Measurements from ENCODE around the gene GYS2. TPM values are rescaled to one million over a fixed set of nuclear protein-coding genes. Genes with fewer than 3 reads are reported as not detected.

GYS2 gene
- polyA plus RNA-seq, 1 experiment = not detected

- no peak overlapping the region for H3K27ac ChIP-seq (ENCODE audit: low read depth, low read length)
- CTCF ChIA-PET = interaction anchor here (2.1 kb wide), 1 partner anchor 73 kb away, joined by 12 read pairs; no protein-coding TSS in a partner anchor
- POLR2A ChIA-PET = no interaction called here
- no peak overlapping the region for H3K4me3 ChIP-seq (ENCODE audit: low read depth, low read length)
- H3K27me3 ChIP-seq (ENCODE audit: control insufficient read depth, insufficient read depth, low read length) = no peaks in the 10 kb centered on the region
- no peaks in the 10 kb centered on the region for H3K9me3 ChIP-seq (ENCODE audit: control insufficient read depth, insufficient read depth, low read length)
- no peak for DNase-seq (ENCODE audit: low read depth, low spot score)
- peak; percentile 42 for TF ChIP-seq CTCF (IDR thresholded peaks at IDR 0.05; ENCODE audit: low read depth, low read length)
Measured at GRCh38 chr12:21607701-21608100, 3.1 kb upstream of the GYS2 start.

GRCh38 chr12:21606175-21606574 is 1.5 kb upstream of the GYS2 start:
- ChIA-PET CTCF (interaction anchor here (1.2 to 2.3 kb wide), 2 partner anchors 10 to 74 kb away, joined by 3 to 12 read pairs; no protein-coding TSS in a partner anchor), POLR2A (no interaction called here)
- DNase-seq (ENCODE audit: low read depth, low spot score) = no peak
- Histone ChIP-seq H3K27ac (ENCODE audit: low read depth, low read length) (no peak overlapping the region), H3K9me3 (ENCODE audit: control insufficient read depth, insufficient read depth, low read length) (no peaks in the 10 kb centered on the region), H3K4me3 (ENCODE audit: low read depth, low read length) (no peak overlapping the region), H3K27me3 (ENCODE audit: control insufficient read depth, insufficient read depth, low read length) (no peaks in the 10 kb centered on the region)
- TF ChIP-seq CTCF (IDR thresholded peaks at IDR 0.05; ENCODE audit: low read depth, low read length) = no peak

- Histone ChIP-seq H3K9me3 (ENCODE audit: control insufficient read depth, insufficient read depth, low read length) (no peaks in the 10 kb centered on the region), H3K27ac (ENCODE audit: low read depth, low read length) (no peak overlapping the region), H3K4me3 (ENCODE audit: low read depth, low read length) (no peak overlapping the region), H3K27me3 (ENCODE audit: control insufficient read depth, insufficient read depth, low read length) (no peaks in the 10 kb centered on the region)
- CTCF ChIA-PET = no interaction called here
- no peak for DNase-seq (ENCODE audit: low read depth, low spot score)
- POLR2A ChIA-PET = no interaction called here
- no peak for TF ChIP-seq CTCF (IDR thresholded peaks at IDR 0.05; ENCODE audit: low read depth, low read length)
Measured at GRCh38 chr12:21602774-21603173, 1.9 kb downstream of the GYS2 start.

GRCh38 chr12:21600196-21600595 is 4.5 kb downstream of the GYS2 start:
- POLR2A ChIA-PET = no interaction called here
- Histone ChIP-seq H3K9me3 (ENCODE audit: control insufficient read depth, insufficient read depth, low read length) (no peaks in the 10 kb centered on the region), H3K27ac (ENCODE audit: low read depth, low read length) (no peak overlapping the region), H3K27me3 (ENCODE audit: control insufficient read depth, insufficient read depth, low read length) (no peaks in the 10 kb centered on the region), H3K4me3 (ENCODE audit: low read depth, low read length) (no peak overlapping the region)
- CTCF ChIA-PET = no interaction called here
- no peak for DNase-seq (ENCODE audit: low read depth, low spot score)
- TF ChIP-seq CTCF (IDR thresholded peaks at IDR 0.05; ENCODE audit: low read depth, low read length) = no peak

GRCh38 chr12:21599143-21599999 is 5.3 kb downstream of the GYS2 start:
- no peak for TF ChIP-seq CTCF (IDR thresholded peaks at IDR 0.05; ENCODE audit: low read depth, low read length)
- Histone ChIP-seq H3K27me3 (ENCODE audit: control insufficient read depth, insufficient read depth, low read length) (no peaks in the 10 kb centered on the region), H3K9me3 (ENCODE audit: control insufficient read depth, insufficient read depth, low read length) (no peaks in the 10 kb centered on the region), H3K4me3 (ENCODE audit: low read depth, low read length) (no peak overlapping the region), H3K27ac (ENCODE audit: low read depth, low read length) (no peak overlapping the region)
- POLR2A ChIA-PET = no interaction called here
- CTCF ChIA-PET = no interaction called here
- DNase-seq (ENCODE audit: low read depth, low spot score) = no peak
